H1 (cell line): ENCODE measurements around the gene DOK7. TPM values are rescaled to one million over a fixed set of nuclear protein-coding genes. Genes with fewer than 3 reads are reported as not detected.

Experiments
- BACH1 ChIP-seq: IDR thresholded peaks from 2 replicates; pipeline ENCODE4 v1.6.1; 2012; ENCODE audit warnings: low read length, improper control_type of control experiment
- polyA plus RNA-seq, 7 experiments: library from polyadenylated mRNA; depleted of rRNA in 3 of 7; stranded (reverse) in 5 of 7; unstranded in 2 of 7; fragments of >200 nt in 5 of 7; fragments of 200-250 nt in 2 of 7; gene quantifications; 1 replicate in 5 of 7; 2 replicates in 1 of 7; 4 replicates in 1 of 7; pipeline versions ENCODE4 v1.2.1 to v1.2.3, GENCODE V29; 2011 to 2013; ENCODE audit warnings: missing spikeins in 2 of 7, mixed read lengths in 2 of 7
- total RNA-seq: library from RNA; stranded (reverse); fragmentation: NEBNext Ultra II Directional; extraction: Animal tissue kit (Norgen Biotek cat#: 25700); gene quantifications from 2 replicates; pipeline ENCODE4 v1.2.1, GENCODE V29; 2021

DOK7 gene
- total and polyA plus RNA-seq, 2 of the 8 experiments (the other 6 are each of a cell fraction or from before 2014, with no cell fraction given), result 0.32 TPM; not detected in 1

DNA sequence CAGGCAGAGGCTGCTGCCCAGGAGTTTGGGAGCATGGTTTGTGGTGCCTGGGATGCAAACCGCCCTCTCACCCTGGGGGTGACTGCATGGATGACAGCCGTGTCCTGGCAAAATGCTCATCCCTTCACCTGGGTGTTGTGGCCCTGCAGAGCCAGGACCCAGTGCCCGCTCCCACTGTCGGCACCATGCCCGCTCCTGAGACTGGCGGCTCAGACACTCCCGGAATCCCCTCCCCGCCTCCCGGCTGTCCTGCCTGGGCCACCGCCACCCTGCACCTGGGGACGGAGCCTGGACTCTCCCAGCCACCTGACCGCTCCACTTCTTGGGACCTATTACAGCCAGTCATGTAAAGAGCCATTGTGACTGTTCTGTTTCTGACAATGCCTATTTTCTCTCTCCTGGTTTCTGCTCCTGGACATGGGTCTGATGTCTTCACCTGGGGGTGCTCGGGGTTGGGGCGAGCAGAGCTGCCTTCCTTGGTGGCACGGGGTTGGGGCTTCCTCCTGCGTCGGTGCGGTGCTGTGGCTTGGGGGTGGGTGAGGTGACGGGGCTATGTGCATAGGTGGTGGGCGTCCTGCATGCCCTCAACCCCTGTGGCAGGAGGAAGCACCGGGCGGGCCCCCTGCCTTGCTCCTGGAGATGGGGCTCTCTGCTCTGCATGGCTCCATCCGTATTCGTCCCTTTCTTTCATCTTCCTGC is 38.2 kb downstream of the DOK7 start (continued):
- no peak for TF ChIP-seq BACH1
- TF ChIP-seq, all 59 proteins: peak for 0
